OCI-LY7 (cell line): Measurements from ENCODE around the gene TLE5. TPM values are rescaled to one million over a fixed set of nuclear protein-coding genes. Genes with fewer than 3 reads are reported as not detected.
A peak's percentile ranks its signal among the peaks of the same experiment; 100 is the strongest.
"Not testable (repeated sequence)": the region's sequence is repeated elsewhere in the genome, so short reads cannot be mapped to it uniquely, and the experiment has no call there.

ENCODE experiments used
- BruUV-seq: library from RNA; stranded (reverse); fragments of 400-500 nt; replicated peaks from 2 replicates; lab custom pipeline; 2021; lab: Mats Ljungman, UMichigan
- CTCF ChIA-PET: fragments of 300-600 bp; sonication (Branson Sonifier 250); formaldehyde crosslinking; loops from one replicate; lab custom pipeline; 2022; ENCODE audit warnings: antibody characterized with exemption; ENCODE audit not compliant: unreplicated experiment; lab: Charles Lee
- POLR2A ChIA-PET: fragments of 300-600 bp; sonication (Branson Sonifier 250); formaldehyde crosslinking; loops from one replicate; lab custom pipeline; 2022; ENCODE audit warnings: antibody characterized with exemption; lab: Charles Lee
- DNase-seq: peaks from one replicate; pipeline ENCODE4 v3.0.0-alpha.2; 2015; ENCODE audit warnings: low spot score
- H2AFZ ChIP-seq: fragments of 200-600 bp; sonication (generic), shearing (Covaris generic); 2 replicates; pipeline ENCODE4 v1.6.1; 2014; ENCODE audit warnings: mild to moderate bottlenecking, antibody characterized with exemption, low read length, moderate library complexity
- H3K27ac ChIP-seq: fragments of 200-600 bp; sonication (generic); 2 replicates; pipeline ENCODE4 v1.5.1; 2014; ENCODE audit warnings: mixed run types, low read depth, mild to moderate bottlenecking, moderate library complexity, low read length, inconsistent platforms; ENCODE audit not compliant: poor library complexity, severe bottlenecking
- H3K36me3 ChIP-seq: fragments of 200-600 bp; sonication (generic); 2 replicates; pipeline ENCODE4 v1.6.1; 2014; ENCODE audit warnings: mild to moderate bottlenecking, antibody characterized with exemption, low read length, moderate library complexity, mixed read lengths; ENCODE audit not compliant: insufficient read depth
- H3K4me1 ChIP-seq: fragments of 200-600 bp; sonication (generic); 2 replicates; pipeline ENCODE4 v1.5.1; 2014; ENCODE audit warnings: mild to moderate bottlenecking, low read length; ENCODE audit not compliant: insufficient read depth, poor library complexity, severe bottlenecking
- H3K4me2 ChIP-seq: fragments of 200-600 bp; sonication (generic); 2 replicates; pipeline ENCODE4 v1.6.1; 2014; ENCODE audit warnings: mild to moderate bottlenecking, low read length
- H3K4me3 ChIP-seq: fragments of 200-600 bp; sonication (generic); 2 replicates; pipeline ENCODE4 v1.5.1; 2014; ENCODE audit warnings: mild to moderate bottlenecking, low read depth, low read length; ENCODE audit not compliant: poor library complexity, severe bottlenecking
- H3K79me2 ChIP-seq: fragments of 200-600 bp; sonication (generic); 2 replicates; pipeline ENCODE4 v1.6.1; 2016; ENCODE audit warnings: low read depth, mild to moderate bottlenecking, low read length, moderate library complexity, mixed read lengths; ENCODE audit not compliant: insufficient read depth
- H3K9me2 ChIP-seq: fragments of 200-600 bp; sonication (generic); 2 replicates; pipeline ENCODE4 v1.6.1; 2016; ENCODE audit warnings: mild to moderate bottlenecking, low read length, mixed read lengths; ENCODE audit not compliant: insufficient read depth
- H3K9me3 ChIP-seq: fragments of 200-600 bp; sonication (generic); 2 replicates; pipeline ENCODE4 v1.6.1; 2014; ENCODE audit warnings: mild to moderate bottlenecking, mixed run types, low read length, mixed read lengths
- H4K20me1 ChIP-seq: fragments of 200-600 bp; sonication (generic); 2 replicates; pipeline ENCODE4 v1.6.1; 2014; ENCODE audit warnings: mild to moderate bottlenecking, antibody characterized with exemption, low read length, moderate library complexity, mixed read lengths; ENCODE audit not compliant: insufficient read depth
- CTCF ChIP-seq: fragments of 200-600 bp; sonication (generic); conservative IDR thresholded peaks from 2 replicates; pipeline ENCODE4 v1.5.1; 2014; ENCODE audit warnings: mild to moderate bottlenecking, antibody characterized with exemption, low read length, moderate library complexity, mixed read lengths
- EZH2phosphoT487 ChIP-seq: fragments of 200-600 bp; sonication (generic); IDR thresholded peaks from 2 replicates; pipeline ENCODE4 v1.6.1; 2018; ENCODE audit warnings: low read depth, borderline replicate concordance, mild to moderate bottlenecking, mixed run types, antibody characterized with exemption, low read length, moderate library complexity, mixed read lengths
- intact Hi-C: fragments of 100-400 bp; cut with micrococcal nuclease; formaldehyde crosslinking; loops from one replicate; pipeline ENCODE4 v1.10.0; 2022; ENCODE audit not compliant: unreplicated experiment
- total RNA-seq, 2 experiments: library from RNA; depleted of rRNA in 1 of 2; stranded (reverse); fragments of >200 nt in 1 of 2; shearing (Covaris generic) in 1 of 2; gene quantifications; 2 replicates each; pipeline ENCODE4 v1.2.3, GENCODE V29; 2014 to 2022

The TLE5 gene
- total RNA-seq, 2 experiments from 2014 or later = 376 to 424 TPM

GRCh38 chr19:3053780-3054179 is 8.5 kb downstream of the TLE5 start:
- TF ChIP-seq EZH2phosphoT487 = no peak
- TF ChIP-seq CTCF = no peak
- Histone ChIP-seq H3K79me2 (peaks cover 10% of the 10 kb centered on the region; the same call in 1 of the 2 replicates), H3K36me3 (peaks cover 66% of the 10 kb centered on the region), H2AFZ (no peak overlapping the region), H3K4me1 (no peaks in the 10 kb centered on the region), H4K20me1 (peaks cover 3% of the 10 kb centered on the region; the same call in 1 of the 2 replicates), H3K27ac (no peak overlapping the region), H3K9me3 (no peaks in the 10 kb centered on the region), H3K4me3 (no peak overlapping the region), H3K4me2 (no peak overlapping the region), H3K9me2 (no peaks in the 10 kb centered on the region)
- no TSS peak for BruUV-seq
- intact Hi-C loops = no loop called here
- DNase-seq = no peak
- ChIA-PET POLR2A (interaction anchor here (1.0 kb wide), 1 partner anchor 18 kb away, joined by 3 read pairs; no protein-coding TSS in a partner anchor), CTCF (no interaction called here)

GRCh38 chr19:3053218-3053621 is 9.1 kb downstream of the TLE5 start:
- Histone ChIP-seq H4K20me1 (no peaks in the 10 kb centered on the region), H3K4me2 (no peak overlapping the region), H3K4me3 (no peak overlapping the region), H2AFZ (no peak overlapping the region), H3K36me3 (peaks cover 60% of the 10 kb centered on the region), H3K4me1 (peaks cover under 1% of the 10 kb centered on the region), H3K9me2 (no peaks in the 10 kb centered on the region), H3K9me3 (no peaks in the 10 kb centered on the region), H3K79me2 (peaks cover 4% of the 10 kb centered on the region; the same call in 1 of the 2 replicates), H3K27ac (no peak overlapping the region)
- TSS peak; percentile 96 for BruUV-seq
- no peak for DNase-seq
- ChIA-PET POLR2A (interaction anchor here (1.0 kb wide), 1 partner anchor 18 kb away, joined by 3 read pairs; no protein-coding TSS in a partner anchor), CTCF (no interaction called here)
- intact Hi-C loops = no loop called here
- TF ChIP-seq EZH2phosphoT487 (no peak), CTCF (no peak)

- BruUV-seq, H3K4me2 ChIP-seq, H3K27ac ChIP-seq, H3K9me3 ChIP-seq, POLR2A ChIA-PET, CTCF ChIA-PET, intact Hi-C loops, H3K4me3 ChIP-seq, H4K20me1 ChIP-seq, H2AFZ ChIP-seq, DNase-seq, H3K79me2 ChIP-seq, H3K9me2 ChIP-seq: not testable (repeated sequence)
- peaks cover 11% of the 10 kb centered on the region for H3K4me1 ChIP-seq
- H3K36me3 ChIP-seq = peaks cover 28% of the 10 kb centered on the region
Observed at GRCh38 chr19:3050016-3050415, 12.3 kb downstream of the TLE5 start.
